Breast epithelium (tissue), 3 donors: ENCODE measurements around the gene STARD10.

ENCODE experiments used
- POLR2A ChIP-seq: fragments of 450-650 bp; IDR thresholded peaks from one replicate; pipeline ENCODE4 v1.6.1; 2016; ENCODE audit warnings: antibody characterized with exemption, mild to moderate bottlenecking, moderate library complexity
- POLR2AphosphoS5 ChIP-seq, 3 donors: sonication (generic); formaldehyde crosslinking; IDR thresholded peaks; one replicate each; pipeline ENCODE4 v1.6.1; 2017; ENCODE audit warnings: antibody characterized with exemption in 3 of 3
- TF ChIP-seq, protein P1 (sequence below), 3 donors: fragments of 450-650 bp; IDR thresholded peaks; one replicate each; pipeline ENCODE4 v1.5.1; 2016 to 2017; ENCODE audit warnings: antibody characterized with exemption in 3 of 3, mild to moderate bottlenecking in 3 of 3, moderate library complexity in 3 of 3

DNA sequence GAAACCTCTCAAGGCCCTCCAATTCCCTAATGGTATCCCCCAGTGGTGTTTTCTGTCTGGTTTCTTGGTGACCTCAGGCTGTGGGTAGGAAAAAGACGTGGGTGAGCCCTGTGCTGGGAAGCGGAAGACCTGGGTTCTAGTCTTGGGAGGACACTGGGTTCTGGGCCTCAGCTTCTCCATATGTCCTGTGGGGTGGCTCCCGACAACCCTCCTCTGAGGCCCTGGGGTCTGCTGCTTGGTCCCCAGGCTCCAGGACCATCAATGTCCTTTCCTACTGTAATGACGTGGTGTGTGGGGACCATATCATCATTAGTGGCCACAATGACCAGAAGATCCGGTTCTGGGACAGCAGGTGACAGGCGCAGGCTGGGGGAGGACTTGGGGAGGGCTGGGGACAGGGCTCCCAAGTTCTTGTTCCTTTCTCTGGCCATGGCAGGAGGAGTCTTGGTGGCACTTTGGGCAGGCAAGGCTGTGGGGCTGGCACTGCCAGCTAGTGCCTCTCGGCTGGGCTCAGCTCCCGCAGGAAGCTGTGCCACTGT is 33.2 kb upstream of the STARD10 start:
- TF ChIP-seq, protein P1, sequence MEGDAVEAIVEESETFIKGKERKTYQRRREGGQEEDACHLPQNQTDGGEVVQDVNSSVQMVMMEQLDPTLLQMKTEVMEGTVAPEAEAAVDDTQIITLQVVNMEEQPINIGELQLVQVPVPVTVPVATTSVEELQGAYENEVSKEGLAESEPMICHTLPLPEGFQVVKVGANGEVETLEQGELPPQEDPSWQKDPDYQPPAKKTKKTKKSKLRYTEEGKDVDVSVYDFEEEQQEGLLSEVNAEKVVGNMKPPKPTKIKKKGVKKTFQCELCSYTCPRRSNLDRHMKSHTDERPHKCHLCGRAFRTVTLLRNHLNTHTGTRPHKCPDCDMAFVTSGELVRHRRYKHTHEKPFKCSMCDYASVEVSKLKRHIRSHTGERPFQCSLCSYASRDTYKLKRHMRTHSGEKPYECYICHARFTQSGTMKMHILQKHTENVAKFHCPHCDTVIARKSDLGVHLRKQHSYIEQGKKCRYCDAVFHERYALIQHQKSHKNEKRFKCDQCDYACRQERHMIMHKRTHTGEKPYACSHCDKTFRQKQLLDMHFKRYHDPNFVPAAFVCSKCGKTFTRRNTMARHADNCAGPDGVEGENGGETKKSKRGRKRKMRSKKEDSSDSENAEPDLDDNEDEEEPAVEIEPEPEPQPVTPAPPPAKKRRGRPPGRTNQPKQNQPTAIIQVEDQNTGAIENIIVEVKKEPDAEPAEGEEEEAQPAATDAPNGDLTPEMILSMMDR (IDR thresholded peaks at IDR 0.05), result no peak
- TF ChIP-seq POLR2A (no peak), POLR2AphosphoS5 (IDR thresholded peaks at IDR 0.05) (no peak)
